WTC11 (cell line): Measurements from ENCODE around the gene IPO11. TPM values are rescaled to one million over a fixed set of nuclear protein-coding genes. Genes with fewer than 3 reads are reported as not detected.

ENCODE experiments used
- EMX1 ChIP-seq: fragments of 250-450 bp; sonication (Bioruptor Pico); IDR thresholded peaks from 2 replicates; pipeline ENCODE4 v1.8.0; 2021; ENCODE audit warnings: mild to moderate bottlenecking
- JUN ChIP-seq: sonication (generic); formaldehyde crosslinking; IDR thresholded peaks from 2 replicates; pipeline ENCODE4 v1.8.0; 2023; ENCODE audit warnings: mild to moderate bottlenecking, missing genetic modification reagents
- TEAD4 ChIP-seq: sonication (generic); formaldehyde crosslinking; IDR thresholded peaks from 2 replicates; pipeline ENCODE4 v1.8.0; 2022; ENCODE audit warnings: mild to moderate bottlenecking, missing genetic modification reagents
- ZBTB21 ChIP-seq: sonication (generic); formaldehyde crosslinking; IDR thresholded peaks from 2 replicates; pipeline ENCODE4 v1.8.1; 2023; ENCODE audit warnings: mild to moderate bottlenecking, missing genetic modification reagents, borderline replicate concordance
- ZNF416 ChIP-seq: fragments of 250-450 bp; sonication (Bioruptor Pico); IDR thresholded peaks from 2 replicates; pipeline ENCODE4 v1.9.0; 2021; ENCODE audit warnings: mild to moderate bottlenecking, inconsistent platforms
- total RNA-seq: library from RNA; stranded (reverse); gene quantifications from 3 replicates; pipeline ENCODE4 v1.2.3, GENCODE V29; 2021
- TF ChIP-seq, protein P1 (sequence below): fragments of 250-450 bp; sonication (Bioruptor Pico); IDR thresholded peaks from 2 replicates; pipeline ENCODE4 v1.9.0; 2021; ENCODE audit warnings: mild to moderate bottlenecking, borderline replicate concordance
- TF ChIP-seq, protein P2 (sequence below): fragments of 200-600 bp; IDR thresholded peaks from 2 replicates; pipeline ENCODE4 v1.8.0; 2022; ENCODE audit warnings: antibody characterized with exemption
- TF ChIP-seq, protein P3 (sequence below): fragments of 250-450 bp; sonication (Bioruptor Pico); IDR thresholded peaks from 2 replicates; pipeline ENCODE4 v1.9.0; 2021; ENCODE audit warnings: moderate library complexity, mild to moderate bottlenecking, inconsistent platforms, borderline replicate concordance
- TF ChIP-seq, protein P4 (sequence below): sonication (generic); formaldehyde crosslinking; IDR thresholded peaks from 2 replicates; pipeline ENCODE4 v1.8.1; 2022; ENCODE audit warnings: missing genetic modification reagents, borderline replicate concordance
- TF ChIP-seq, protein P5 (sequence below): fragments of 250-450 bp; sonication (Bioruptor Pico); IDR thresholded peaks from 2 replicates; pipeline ENCODE4 v1.9.0; 2021; ENCODE audit warnings: mild to moderate bottlenecking
- TF ChIP-seq, protein P6 (sequence below): sonication (generic); formaldehyde crosslinking; IDR thresholded peaks from 2 replicates; pipeline ENCODE4 v1.8.0; 2022; ENCODE audit warnings: mild to moderate bottlenecking, missing genetic modification reagents
- TF ChIP-seq, protein P7 (sequence below): sonication (generic); formaldehyde crosslinking; IDR thresholded peaks from 2 replicates; pipeline ENCODE4 v1.8.0; 2022; ENCODE audit warnings: missing genetic modification reagents
- TF ChIP-seq, protein P8 (sequence below): sonication (generic); formaldehyde crosslinking; IDR thresholded peaks from 2 replicates; pipeline ENCODE4 v1.8.1; 2023; ENCODE audit warnings: mild to moderate bottlenecking, missing genetic modification reagents, moderate library complexity

Gene IPO11
- total RNA-seq, 1 experiment from 2014 or later = 61.9 TPM

DNA sequence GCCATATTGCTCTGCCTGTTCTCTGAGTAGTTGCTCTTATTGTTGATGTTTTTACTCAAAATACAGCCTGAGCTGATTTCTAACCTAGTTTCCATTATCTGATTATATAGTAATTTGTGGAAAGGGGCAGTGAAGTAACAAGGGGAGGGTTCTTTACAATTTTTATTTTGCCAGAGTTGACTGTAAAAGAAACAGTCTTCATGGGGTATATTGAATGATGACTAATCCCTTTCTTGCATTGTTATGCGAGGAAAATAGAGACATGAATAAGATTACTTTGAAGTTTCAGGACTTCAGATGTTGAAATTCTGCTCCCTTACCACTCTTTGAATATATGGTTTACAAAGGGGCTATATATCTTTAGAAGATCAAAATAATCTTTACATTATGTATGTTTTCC, 156.9 kb downstream of the IPO11 start (continued):
- TF ChIP-seq, protein P1, sequence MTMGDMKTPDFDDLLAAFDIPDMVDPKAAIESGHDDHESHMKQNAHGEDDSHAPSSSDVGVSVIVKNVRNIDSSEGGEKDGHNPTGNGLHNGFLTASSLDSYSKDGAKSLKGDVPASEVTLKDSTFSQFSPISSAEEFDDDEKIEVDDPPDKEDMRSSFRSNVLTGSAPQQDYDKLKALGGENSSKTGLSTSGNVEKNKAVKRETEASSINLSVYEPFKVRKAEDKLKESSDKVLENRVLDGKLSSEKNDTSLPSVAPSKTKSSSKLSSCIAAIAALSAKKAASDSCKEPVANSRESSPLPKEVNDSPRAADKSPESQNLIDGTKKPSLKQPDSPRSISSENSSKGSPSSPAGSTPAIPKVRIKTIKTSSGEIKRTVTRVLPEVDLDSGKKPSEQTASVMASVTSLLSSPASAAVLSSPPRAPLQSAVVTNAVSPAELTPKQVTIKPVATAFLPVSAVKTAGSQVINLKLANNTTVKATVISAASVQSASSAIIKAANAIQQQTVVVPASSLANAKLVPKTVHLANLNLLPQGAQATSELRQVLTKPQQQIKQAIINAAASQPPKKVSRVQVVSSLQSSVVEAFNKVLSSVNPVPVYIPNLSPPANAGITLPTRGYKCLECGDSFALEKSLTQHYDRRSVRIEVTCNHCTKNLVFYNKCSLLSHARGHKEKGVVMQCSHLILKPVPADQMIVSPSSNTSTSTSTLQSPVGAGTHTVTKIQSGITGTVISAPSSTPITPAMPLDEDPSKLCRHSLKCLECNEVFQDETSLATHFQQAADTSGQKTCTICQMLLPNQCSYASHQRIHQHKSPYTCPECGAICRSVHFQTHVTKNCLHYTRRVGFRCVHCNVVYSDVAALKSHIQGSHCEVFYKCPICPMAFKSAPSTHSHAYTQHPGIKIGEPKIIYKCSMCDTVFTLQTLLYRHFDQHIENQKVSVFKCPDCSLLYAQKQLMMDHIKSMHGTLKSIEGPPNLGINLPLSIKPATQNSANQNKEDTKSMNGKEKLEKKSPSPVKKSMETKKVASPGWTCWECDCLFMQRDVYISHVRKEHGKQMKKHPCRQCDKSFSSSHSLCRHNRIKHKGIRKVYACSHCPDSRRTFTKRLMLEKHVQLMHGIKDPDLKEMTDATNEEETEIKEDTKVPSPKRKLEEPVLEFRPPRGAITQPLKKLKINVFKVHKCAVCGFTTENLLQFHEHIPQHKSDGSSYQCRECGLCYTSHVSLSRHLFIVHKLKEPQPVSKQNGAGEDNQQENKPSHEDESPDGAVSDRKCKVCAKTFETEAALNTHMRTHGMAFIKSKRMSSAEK (CRISPR knock-in tag) = no peak
- TF ChIP-seq JUN (CRISPR knock-in tag) (no peak), ZNF416 (CRISPR knock-in tag) (no peak), ZBTB21 (CRISPR knock-in tag) (no peak), TEAD4 (CRISPR knock-in tag) (no peak), EMX1 (no peak)
- TF ChIP-seq, protein P2, sequence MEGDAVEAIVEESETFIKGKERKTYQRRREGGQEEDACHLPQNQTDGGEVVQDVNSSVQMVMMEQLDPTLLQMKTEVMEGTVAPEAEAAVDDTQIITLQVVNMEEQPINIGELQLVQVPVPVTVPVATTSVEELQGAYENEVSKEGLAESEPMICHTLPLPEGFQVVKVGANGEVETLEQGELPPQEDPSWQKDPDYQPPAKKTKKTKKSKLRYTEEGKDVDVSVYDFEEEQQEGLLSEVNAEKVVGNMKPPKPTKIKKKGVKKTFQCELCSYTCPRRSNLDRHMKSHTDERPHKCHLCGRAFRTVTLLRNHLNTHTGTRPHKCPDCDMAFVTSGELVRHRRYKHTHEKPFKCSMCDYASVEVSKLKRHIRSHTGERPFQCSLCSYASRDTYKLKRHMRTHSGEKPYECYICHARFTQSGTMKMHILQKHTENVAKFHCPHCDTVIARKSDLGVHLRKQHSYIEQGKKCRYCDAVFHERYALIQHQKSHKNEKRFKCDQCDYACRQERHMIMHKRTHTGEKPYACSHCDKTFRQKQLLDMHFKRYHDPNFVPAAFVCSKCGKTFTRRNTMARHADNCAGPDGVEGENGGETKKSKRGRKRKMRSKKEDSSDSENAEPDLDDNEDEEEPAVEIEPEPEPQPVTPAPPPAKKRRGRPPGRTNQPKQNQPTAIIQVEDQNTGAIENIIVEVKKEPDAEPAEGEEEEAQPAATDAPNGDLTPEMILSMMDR = no peak
- TF ChIP-seq, protein P3, sequence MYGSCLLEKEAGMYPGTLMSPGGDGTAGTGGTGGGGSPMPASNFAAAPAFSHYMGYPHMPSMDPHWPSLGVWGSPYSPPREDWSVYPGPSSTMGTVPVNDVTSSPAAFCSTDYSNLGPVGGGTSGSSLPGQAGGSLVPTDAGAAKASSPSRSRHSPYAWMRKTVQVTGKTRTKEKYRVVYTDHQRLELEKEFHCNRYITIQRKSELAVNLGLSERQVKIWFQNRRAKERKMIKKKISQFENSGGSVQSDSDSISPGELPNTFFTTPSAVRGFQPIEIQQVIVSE = no peak
- TF ChIP-seq, protein P4, sequence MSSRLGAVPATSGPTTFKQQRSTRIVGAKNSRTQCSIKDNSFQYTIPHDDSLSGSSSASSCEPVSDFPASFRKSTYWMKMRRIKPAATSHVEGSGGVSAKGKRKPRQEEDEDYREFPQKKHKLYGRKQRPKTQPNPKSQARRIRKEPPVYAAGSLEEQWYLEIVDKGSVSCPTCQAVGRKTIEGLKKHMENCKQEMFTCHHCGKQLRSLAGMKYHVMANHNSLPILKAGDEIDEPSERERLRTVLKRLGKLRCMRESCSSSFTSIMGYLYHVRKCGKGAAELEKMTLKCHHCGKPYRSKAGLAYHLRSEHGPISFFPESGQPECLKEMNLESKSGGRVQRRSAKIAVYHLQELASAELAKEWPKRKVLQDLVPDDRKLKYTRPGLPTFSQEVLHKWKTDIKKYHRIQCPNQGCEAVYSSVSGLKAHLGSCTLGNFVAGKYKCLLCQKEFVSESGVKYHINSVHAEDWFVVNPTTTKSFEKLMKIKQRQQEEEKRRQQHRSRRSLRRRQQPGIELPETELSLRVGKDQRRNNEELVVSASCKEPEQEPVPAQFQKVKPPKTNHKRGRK (CRISPR knock-in tag) = no peak
- TF ChIP-seq, protein P5, sequence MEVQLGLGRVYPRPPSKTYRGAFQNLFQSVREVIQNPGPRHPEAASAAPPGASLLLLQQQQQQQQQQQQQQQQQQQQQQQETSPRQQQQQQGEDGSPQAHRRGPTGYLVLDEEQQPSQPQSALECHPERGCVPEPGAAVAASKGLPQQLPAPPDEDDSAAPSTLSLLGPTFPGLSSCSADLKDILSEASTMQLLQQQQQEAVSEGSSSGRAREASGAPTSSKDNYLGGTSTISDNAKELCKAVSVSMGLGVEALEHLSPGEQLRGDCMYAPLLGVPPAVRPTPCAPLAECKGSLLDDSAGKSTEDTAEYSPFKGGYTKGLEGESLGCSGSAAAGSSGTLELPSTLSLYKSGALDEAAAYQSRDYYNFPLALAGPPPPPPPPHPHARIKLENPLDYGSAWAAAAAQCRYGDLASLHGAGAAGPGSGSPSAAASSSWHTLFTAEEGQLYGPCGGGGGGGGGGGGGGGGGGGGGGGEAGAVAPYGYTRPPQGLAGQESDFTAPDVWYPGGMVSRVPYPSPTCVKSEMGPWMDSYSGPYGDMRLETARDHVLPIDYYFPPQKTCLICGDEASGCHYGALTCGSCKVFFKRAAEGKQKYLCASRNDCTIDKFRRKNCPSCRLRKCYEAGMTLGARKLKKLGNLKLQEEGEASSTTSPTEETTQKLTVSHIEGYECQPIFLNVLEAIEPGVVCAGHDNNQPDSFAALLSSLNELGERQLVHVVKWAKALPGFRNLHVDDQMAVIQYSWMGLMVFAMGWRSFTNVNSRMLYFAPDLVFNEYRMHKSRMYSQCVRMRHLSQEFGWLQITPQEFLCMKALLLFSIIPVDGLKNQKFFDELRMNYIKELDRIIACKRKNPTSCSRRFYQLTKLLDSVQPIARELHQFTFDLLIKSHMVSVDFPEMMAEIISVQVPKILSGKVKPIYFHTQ = no peak
- TF ChIP-seq, protein P6, sequence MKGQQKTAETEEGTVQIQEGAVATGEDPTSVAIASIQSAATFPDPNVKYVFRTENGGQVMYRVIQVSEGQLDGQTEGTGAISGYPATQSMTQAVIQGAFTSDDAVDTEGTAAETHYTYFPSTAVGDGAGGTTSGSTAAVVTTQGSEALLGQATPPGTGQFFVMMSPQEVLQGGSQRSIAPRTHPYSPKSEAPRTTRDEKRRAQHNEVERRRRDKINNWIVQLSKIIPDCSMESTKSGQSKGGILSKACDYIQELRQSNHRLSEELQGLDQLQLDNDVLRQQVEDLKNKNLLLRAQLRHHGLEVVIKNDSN (CRISPR knock-in tag) = no peak
- TF ChIP-seq, protein P7, sequence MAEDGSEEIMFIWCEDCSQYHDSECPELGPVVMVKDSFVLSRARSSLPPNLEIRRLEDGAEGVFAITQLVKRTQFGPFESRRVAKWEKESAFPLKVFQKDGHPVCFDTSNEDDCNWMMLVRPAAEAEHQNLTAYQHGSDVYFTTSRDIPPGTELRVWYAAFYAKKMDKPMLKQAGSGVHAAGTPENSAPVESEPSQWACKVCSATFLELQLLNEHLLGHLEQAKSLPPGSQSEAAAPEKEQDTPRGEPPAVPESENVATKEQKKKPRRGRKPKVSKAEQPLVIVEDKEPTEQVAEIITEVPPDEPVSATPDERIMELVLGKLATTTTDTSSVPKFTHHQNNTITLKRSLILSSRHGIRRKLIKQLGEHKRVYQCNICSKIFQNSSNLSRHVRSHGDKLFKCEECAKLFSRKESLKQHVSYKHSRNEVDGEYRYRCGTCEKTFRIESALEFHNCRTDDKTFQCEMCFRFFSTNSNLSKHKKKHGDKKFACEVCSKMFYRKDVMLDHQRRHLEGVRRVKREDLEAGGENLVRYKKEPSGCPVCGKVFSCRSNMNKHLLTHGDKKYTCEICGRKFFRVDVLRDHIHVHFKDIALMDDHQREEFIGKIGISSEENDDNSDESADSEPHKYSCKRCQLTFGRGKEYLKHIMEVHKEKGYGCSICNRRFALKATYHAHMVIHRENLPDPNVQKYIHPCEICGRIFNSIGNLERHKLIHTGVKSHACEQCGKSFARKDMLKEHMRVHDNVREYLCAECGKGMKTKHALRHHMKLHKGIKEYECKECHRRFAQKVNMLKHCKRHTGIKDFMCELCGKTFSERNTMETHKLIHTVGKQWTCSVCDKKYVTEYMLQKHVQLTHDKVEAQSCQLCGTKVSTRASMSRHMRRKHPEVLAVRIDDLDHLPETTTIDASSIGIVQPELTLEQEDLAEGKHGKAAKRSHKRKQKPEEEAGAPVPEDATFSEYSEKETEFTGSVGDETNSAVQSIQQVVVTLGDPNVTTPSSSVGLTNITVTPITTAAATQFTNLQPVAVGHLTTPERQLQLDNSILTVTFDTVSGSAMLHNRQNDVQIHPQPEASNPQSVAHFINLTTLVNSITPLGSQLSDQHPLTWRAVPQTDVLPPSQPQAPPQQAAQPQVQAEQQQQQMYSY (CRISPR knock-in tag) = no peak
- TF ChIP-seq, protein P8, sequence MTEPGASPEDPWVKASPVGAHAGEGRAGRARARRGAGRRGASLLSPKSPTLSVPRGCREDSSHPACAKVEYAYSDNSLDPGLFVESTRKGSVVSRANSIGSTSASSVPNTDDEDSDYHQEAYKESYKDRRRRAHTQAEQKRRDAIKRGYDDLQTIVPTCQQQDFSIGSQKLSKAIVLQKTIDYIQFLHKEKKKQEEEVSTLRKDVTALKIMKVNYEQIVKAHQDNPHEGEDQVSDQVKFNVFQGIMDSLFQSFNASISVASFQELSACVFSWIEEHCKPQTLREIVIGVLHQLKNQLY (CRISPR knock-in tag) = no peak
- TF ChIP-seq, all 79 proteins: peak for 0
